Activated CD8-positive, alpha-beta memory T cell treated with anti-CD3 and anti-CD28 coated beads, Interleukin-2, amount 50 U/mL, for 24 hours (primary cell): ENCODE measurements around the gene MSH3.
"Not testable (repeated sequence)": the region's sequence is repeated elsewhere in the genome, so short reads cannot be mapped to it uniquely, and the experiment has no call there.

Experiments
- DNase-seq: peaks from one replicate; pipeline ENCODE4 v3.0.0-alpha.2; 2020; ENCODE audit errors: extremely low read depth

MSH3 gene

GRCh38 chr5:80706835-80707447 lies 52.5 kb downstream of the MSH3 start:
- no peak for DNase-seq

DNA sequence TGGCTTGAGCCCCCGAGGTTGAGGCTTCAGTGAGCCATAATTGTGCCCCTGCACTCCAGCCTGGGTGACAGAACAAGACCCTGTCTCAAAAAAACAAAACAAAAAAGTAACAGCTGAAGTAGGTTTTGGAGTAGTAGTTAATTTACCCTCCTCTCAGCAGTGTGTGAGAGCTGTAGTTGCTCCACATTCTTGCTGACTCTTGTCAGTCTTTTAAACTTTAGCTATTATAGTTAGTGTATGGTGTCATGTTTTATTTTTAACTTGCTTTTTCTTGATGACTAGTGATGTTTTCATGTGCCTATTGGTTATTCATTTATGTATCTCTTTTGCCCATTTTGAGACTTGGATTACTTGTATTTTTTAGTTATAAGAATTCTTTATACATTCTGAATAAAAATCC lies 53.2 kb downstream of the MSH3 start:
- no peak for DNase-seq

GRCh38 chr5:80711216-80711615 lies 56.8 kb downstream of the MSH3 start:
- no peak for DNase-seq

- no peak for DNase-seq
Measured at GRCh38 chr5:80711938-80712337, 57.5 kb downstream of the MSH3 start.

- no peak for DNase-seq
Measured at GRCh38 chr5:80712919-80713318, 58.5 kb downstream of the MSH3 start.

GRCh38 chr5:80713631-80714030 lies 59.2 kb downstream of the MSH3 start:
- DNase-seq = no peak

GRCh38 chr5:80714570-80715298 lies 60.3 kb downstream of the MSH3 start:
- DNase-seq = no peak

DNA sequence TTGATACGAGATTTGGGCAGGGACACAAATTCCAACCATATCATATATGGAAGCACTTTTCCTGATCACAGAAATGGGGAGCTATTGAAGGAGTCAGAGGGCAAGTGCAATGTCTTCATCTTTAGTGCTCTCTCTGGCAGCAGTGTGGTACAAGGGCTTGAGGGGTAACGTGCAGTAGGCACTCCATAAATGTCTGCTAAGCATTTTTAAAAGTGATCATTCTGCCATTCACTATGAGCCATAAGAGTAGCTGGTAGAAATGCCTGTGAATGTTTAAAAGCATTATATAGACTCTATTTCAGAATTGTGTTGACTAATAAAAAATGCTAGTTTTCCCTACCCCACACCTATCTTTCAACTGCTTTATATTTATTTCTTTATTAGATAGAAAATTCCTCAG lies 61.4 kb downstream of the MSH3 start:
- no peak for DNase-seq

- DNase-seq = no peak
Measured at GRCh38 chr5:80720181-80720580, 65.7 kb downstream of the MSH3 start.

DNA sequence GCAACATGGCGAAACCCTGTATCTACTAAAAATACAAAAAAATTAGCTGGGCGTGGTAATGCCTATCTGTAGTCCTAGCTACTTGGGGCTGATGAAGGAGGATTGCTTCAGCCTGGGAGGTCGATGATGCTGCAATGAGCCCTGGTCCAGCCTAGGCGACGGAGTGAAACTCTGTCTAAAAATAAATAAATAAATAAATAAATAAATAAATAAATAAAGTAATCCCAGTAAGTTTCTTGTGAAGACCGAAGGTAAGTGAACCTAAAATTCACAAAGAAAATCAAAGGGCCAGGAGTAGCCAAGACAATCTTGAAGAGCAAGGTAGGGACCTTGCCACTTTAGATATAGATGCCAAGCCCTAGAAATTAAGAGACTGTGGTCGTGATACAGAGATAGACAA lies 68.5 kb downstream of the MSH3 start:
- no peak for DNase-seq

DNA sequence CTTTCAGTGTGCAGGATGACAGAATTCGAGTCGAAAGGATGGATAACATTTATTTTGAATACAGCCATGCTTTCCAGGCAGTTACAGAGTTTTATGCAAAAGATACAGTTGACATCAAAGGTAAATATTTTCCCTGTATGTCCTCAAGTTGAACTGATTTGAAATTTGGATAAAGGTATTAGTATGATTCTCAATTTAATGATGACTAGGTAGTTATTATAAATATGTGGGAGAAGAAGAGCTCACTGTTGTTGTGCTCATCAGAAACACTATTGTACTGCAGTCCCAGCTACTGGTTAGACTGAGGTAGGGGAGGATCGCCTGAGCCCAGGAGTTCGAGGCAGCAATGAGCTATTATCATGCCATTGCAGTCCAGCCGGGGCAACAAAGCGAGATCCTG lies 71.0 kb downstream of the MSH3 start:
- no peak for DNase-seq

DNA sequence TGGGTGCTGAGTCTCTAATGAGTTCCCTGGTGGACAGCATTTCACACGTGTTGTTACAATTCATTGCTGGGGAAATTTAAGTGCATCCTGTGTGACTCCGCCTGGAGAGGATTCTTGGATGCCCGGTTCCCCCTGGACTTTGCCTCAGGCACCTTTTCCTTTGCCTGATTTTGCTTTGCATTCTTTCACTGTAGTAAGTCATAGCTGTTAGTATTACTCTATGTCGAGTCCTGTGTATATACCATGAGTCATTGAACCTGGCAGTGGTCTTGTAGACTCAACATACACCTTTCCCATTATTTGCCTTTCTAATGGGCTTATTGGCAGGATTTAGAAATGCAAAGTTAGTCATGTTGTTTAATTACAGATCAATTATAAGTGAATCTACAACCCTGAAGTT lies 82.3 kb downstream of the MSH3 start:
- DNase-seq = no peak

DNA sequence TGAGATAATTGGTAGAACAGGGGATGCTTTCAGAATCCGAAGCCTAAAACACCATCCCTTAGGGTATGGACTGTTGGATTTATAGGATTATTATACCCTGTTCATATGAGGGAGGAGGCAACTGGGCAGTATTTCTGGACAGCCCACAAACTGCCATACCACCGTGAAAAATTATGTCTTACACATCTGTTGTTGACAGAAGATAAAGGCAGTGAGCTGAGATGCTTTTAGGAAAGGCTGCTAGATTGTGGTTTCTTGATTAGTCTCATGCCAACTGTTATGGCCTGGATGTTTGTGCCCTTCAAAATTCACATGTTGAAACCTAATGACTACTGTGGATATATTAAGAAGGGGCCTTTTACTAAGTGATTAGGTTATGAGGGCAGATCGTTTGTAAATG lies 84.0 kb downstream of the MSH3 start:
- no peak for DNase-seq

DNA sequence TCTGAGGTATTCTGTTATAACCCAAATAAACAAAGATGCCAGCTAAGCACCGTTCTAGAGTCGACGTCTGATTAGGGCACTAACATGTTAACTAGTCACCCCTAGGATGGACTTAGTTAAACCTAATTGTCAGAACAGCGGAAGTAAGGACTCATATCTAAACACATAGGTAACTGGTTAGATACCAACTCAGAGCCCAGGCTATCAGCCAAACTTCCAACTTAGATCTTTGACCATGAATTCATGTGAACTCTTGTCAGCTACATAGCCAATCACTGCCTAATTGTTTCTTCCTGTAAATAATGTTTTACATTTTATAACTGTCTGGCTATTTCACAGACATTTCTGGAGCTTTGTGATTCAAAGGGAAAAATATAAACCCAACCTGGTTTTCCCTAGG lies 84.6 kb downstream of the MSH3 start:
- DNase-seq = no peak

GRCh38 chr5:80739496-80739895 lies 85.0 kb downstream of the MSH3 start:
- DNase-seq = no peak

DNA sequence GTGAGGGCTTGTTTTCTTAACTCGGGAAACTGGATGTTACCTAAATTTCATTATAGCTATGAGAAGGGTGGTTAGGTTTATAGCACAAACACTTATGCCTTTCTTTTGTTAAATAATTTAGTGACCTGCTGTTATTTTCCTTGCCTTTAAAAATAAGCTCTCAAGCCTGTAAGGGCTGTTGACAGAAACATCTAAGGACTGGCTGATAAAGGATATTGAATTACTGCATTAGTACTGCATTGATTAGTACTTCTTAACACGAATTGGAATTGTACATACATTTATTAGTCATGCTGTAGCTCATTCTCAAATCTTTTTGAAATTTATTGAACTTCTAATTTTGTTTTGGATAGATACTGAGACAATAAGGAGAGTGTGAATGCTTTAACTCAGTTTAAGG lies 85.4 kb downstream of the MSH3 start:
- no peak for DNase-seq

DNA sequence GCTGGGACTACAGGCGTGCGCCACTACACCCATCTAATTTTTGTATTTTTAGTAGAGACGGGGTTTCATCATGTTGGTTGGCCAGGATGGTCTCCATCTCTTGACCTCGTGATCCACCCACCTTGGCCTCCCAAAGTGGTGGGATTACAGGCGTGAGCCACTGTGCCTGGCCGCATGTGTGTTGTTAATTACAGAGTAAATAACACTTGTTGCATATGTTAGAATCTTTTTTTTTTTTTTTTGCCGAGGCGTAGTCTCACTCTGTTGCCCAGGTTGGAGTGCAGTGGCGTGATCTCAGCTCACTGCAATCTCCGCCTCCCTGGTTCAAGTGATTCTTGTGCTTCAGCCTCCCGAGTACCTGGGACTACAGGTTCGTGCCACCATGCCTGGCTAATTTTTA lies 86.0 kb downstream of the MSH3 start:
- not testable (repeated sequence) for DNase-seq

- no peak for DNase-seq
Measured at GRCh38 chr5:80740999-80741398, 86.5 kb downstream of the MSH3 start.

DNA sequence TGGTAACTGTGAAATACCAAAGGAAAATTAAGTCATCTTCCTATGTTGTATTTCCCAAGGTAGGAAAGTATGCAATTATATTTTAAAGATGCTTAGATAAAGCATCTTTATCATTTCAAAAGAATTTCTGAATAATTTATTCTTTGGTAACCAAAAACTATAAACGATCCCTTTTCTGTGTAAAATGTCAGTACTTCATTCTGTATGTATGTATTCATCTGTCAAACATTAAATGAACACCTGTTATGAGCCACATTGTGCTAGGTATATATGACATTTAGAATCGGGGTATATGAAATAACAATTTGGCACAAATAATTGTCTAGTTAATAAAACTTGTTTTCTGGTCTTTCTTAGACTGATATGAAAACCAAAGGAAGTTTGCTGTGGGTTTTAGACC lies 89.7 kb downstream of the MSH3 start:
- DNase-seq = no peak

- DNase-seq = no peak
Measured at GRCh38 chr5:80745490-80745889, 91.0 kb downstream of the MSH3 start.

- no peak for DNase-seq
Measured at GRCh38 chr5:80747922-80748321, 93.5 kb downstream of the MSH3 start.

GRCh38 chr5:80752427-80752826 lies 98.0 kb downstream of the MSH3 start:
- no peak for DNase-seq

DNA sequence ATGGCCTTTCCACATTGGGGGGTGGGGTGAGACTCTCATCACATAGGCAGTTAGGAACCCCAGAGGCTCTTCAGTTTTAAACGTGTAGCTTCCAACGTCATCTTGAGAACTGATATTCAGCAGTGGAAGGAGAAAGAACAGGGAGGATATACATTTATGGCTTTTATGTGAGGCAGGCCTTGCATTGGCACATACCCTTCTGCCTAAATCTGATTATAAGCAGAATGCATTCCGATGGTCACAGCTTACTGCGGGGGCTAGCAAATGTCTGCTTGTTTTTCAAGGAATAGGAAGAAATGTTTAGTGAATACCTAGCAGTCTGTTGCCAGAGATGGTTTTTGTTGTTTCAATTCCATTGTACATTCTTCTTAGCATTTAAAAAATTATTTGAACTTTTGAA lies 99.3 kb downstream of the MSH3 start:
- no peak for DNase-seq

DNA sequence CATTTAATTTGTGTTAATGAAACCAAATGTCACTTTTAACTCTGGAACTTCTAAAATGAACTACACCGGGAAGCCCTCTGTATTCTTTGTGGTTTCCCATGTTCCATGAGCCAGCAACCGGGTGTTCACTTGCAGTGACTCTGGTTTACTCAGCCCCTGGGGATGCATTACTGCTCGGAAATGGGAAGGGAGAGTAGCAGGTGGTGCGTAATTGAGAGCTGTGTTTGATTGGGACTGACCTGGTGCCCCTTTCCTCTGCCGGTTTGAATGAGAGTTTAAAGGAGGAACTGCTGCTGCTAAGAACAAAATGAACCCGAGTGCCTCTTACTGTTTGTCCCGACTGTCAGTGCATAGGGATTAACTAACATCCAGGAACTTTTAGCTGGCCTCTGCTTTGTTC lies 100.4 kb downstream of the MSH3 start:
- peak; percentile 14 for DNase-seq
